ENCODE data around the gene GPR153.

GPR153 gene

DNA sequence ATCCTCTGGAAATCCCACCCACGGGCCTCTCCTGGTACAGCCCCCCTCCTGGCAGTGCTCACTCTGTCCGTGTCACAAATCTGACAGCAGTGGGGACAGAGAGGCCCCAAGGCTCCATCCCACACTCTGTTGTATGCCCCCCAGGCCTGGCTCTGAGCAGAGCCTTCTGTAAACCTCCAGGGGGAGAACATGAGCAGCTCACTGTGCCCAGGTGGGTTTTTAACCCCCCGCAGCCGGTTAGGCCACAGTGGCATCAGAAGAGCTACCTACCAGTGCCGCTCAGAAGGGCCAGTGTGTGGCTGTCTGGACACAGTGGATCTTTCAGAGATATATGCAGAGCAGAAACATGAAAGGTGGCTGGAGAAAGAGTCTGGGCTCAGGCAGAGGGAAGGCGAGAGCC lies 12.0 kb upstream of the GPR153 start:
- Histone ChIP-seq H3K9ac (ENCODE audit: low read length) (no peak overlapping the region), H2AFZ (ENCODE audit: low read length) (no peak overlapping the region), H3K36me3 (ENCODE audit: insufficient read depth, low read length) (no peaks in the 10 kb centered on the region), H3K79me2 (ENCODE audit: insufficient read depth, low read length) (no peaks in the 10 kb centered on the region), H4K20me1 (ENCODE audit: insufficient read depth, low read length) (no peaks in the 10 kb centered on the region), H3F3A (ENCODE audit: insufficient read depth, low read length) (no peaks in the 10 kb centered on the region), H3K27ac (ENCODE audit: low read depth, low read length, poor library complexity, severe bottlenecking) (no peak overlapping the region), H3K4me2 (ENCODE audit: low read length) (no peak overlapping the region), H3K4me1 (ENCODE audit: insufficient read depth, low read length, severe bottlenecking) (no peaks in the 10 kb centered on the region), H3K27me3 (ENCODE audit: insufficient read depth, low read length) (0 out of 2 replicates have a peak, but pooled peaks cover 3% of the 10 kb centered on the region), H3K9me3 (ENCODE audit: low read length) (no peaks in the 10 kb centered on the region), H3K4me3 (ENCODE audit: low read depth, low read length, poor library complexity, severe bottlenecking) (no peak overlapping the region), H3K9me2 (ENCODE audit: low read depth, low read length) (no peaks in the 10 kb centered on the region)
- TF ChIP-seq, protein P1, sequence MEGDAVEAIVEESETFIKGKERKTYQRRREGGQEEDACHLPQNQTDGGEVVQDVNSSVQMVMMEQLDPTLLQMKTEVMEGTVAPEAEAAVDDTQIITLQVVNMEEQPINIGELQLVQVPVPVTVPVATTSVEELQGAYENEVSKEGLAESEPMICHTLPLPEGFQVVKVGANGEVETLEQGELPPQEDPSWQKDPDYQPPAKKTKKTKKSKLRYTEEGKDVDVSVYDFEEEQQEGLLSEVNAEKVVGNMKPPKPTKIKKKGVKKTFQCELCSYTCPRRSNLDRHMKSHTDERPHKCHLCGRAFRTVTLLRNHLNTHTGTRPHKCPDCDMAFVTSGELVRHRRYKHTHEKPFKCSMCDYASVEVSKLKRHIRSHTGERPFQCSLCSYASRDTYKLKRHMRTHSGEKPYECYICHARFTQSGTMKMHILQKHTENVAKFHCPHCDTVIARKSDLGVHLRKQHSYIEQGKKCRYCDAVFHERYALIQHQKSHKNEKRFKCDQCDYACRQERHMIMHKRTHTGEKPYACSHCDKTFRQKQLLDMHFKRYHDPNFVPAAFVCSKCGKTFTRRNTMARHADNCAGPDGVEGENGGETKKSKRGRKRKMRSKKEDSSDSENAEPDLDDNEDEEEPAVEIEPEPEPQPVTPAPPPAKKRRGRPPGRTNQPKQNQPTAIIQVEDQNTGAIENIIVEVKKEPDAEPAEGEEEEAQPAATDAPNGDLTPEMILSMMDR (IDR thresholded peaks at IDR 0.05; ENCODE audit: low read length) = peak; percentile 23
- TF ChIP-seq EZH2 (IDR thresholded peaks at IDR 0.05; ENCODE audit: borderline replicate concordance, low read length) = no peak

DNA sequence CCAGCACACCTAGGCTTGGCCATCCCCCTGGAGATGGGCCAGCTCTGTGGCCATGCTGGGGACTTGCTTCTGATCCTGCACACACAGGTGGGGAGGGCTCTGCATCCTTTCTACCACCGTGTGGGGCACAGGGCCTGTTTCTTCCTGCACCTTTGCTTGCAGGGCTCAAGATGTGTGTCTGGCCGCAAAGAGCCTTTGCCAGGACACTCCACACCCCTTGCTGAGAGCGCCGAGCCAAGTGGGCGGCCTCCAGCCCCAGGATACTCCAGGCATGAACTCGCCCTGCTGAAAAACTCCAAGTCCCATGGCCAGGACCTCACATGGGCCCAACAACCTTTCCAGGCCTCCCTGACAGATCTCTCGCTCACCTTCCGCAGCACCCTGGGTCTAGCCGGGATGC lies 11.6 kb upstream of the GPR153 start:
- no peak overlapping the region for H2AFZ ChIP-seq (ENCODE audit: low read length)
- H4K20me1 ChIP-seq (ENCODE audit: insufficient read depth, low read length) = no peaks in the 10 kb centered on the region
- H3K4me1 ChIP-seq (ENCODE audit: insufficient read depth, low read length, severe bottlenecking) = no peaks in the 10 kb centered on the region
- no peaks in the 10 kb centered on the region for H3K36me3 ChIP-seq (ENCODE audit: insufficient read depth, low read length)
- H3K27ac ChIP-seq (ENCODE audit: low read depth, low read length, poor library complexity, severe bottlenecking) = no peak overlapping the region
- no peak overlapping the region for H3K4me2 ChIP-seq (ENCODE audit: low read length)
- H3K79me2 ChIP-seq (ENCODE audit: insufficient read depth, low read length) = no peaks in the 10 kb centered on the region
- H3K9me2 ChIP-seq (ENCODE audit: low read depth, low read length) = no peaks in the 10 kb centered on the region
- H3K9ac ChIP-seq (ENCODE audit: low read length) = no peak overlapping the region
- no peaks in the 10 kb centered on the region for H3K9me3 ChIP-seq (ENCODE audit: low read length)
- no peaks in the 10 kb centered on the region for H3F3A ChIP-seq (ENCODE audit: insufficient read depth, low read length)
- TF ChIP-seq, protein P1 (IDR thresholded peaks at IDR 0.05; ENCODE audit: low read length) = no peak
- no peak for TF ChIP-seq EZH2 (IDR thresholded peaks at IDR 0.05; ENCODE audit: borderline replicate concordance, low read length)
- 0 out of 2 replicates have a peak, but pooled peaks cover 3% of the 10 kb centered on the region for H3K27me3 ChIP-seq (ENCODE audit: insufficient read depth, low read length)
- H3K4me3 ChIP-seq (ENCODE audit: low read depth, low read length, poor library complexity, severe bottlenecking) = no peak overlapping the region

DNA sequence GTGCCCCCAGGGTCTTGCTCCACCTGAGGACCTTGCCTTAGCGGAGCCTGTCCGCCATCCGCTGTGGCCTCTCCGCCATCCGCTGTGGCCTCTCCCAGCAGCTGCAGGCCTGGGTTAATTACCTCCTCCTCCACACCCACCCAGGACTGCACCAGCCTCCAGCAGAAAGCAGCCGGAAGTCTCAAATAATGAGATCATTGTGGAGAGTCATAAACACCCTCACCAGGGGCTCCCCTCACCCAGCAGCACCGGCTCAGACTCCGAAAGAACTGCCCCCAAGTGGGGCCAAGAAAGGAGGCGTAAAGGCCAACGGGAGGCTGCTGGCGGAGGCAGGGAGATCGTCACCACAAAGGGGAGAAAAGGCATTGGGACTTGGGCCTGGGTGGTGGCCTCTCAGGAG lies 10.7 kb upstream of the GPR153 start:
- Histone ChIP-seq H2AFZ (ENCODE audit: low read length) (no peak overlapping the region), H3K9ac (ENCODE audit: low read length) (no peak overlapping the region), H3K4me2 (ENCODE audit: low read length) (no peak overlapping the region), H3K9me3 (ENCODE audit: low read length) (no peaks in the 10 kb centered on the region), H3K4me1 (ENCODE audit: insufficient read depth, low read length, severe bottlenecking) (no peaks in the 10 kb centered on the region), H3K36me3 (ENCODE audit: insufficient read depth, low read length) (no peaks in the 10 kb centered on the region), H3K4me3 (ENCODE audit: low read depth, low read length, poor library complexity, severe bottlenecking) (no peak overlapping the region), H3F3A (ENCODE audit: insufficient read depth, low read length) (no peaks in the 10 kb centered on the region), H3K79me2 (ENCODE audit: insufficient read depth, low read length) (no peaks in the 10 kb centered on the region), H4K20me1 (ENCODE audit: insufficient read depth, low read length) (no peaks in the 10 kb centered on the region), H3K27me3 (ENCODE audit: insufficient read depth, low read length) (0 out of 2 replicates have a peak, but pooled peaks cover 3% of the 10 kb centered on the region), H3K27ac (ENCODE audit: low read depth, low read length, poor library complexity, severe bottlenecking) (no peak overlapping the region), H3K9me2 (ENCODE audit: low read depth, low read length) (no peaks in the 10 kb centered on the region)
- TF ChIP-seq, protein P1 (IDR thresholded peaks at IDR 0.05; ENCODE audit: low read length) = no peak
- TF ChIP-seq EZH2 (IDR thresholded peaks at IDR 0.05; ENCODE audit: borderline replicate concordance, low read length) = no peak
